COLO829 (cell line): ENCODE measurements around the gene ATF3.

ENCODE experiments used
- DNase-seq: peaks from one replicate; pipeline ENCODE4 v3.0.0; 2012; ENCODE audit warnings: low spot score

ATF3 gene

GRCh38 chr1:212608959-212609700, 569 bp downstream of the ATF3 start:
- DNase-seq: no peak

GRCh38 chr1:212609701-212610574, 1.4 kb downstream of the ATF3 start:
- no peak for DNase-seq

DNA sequence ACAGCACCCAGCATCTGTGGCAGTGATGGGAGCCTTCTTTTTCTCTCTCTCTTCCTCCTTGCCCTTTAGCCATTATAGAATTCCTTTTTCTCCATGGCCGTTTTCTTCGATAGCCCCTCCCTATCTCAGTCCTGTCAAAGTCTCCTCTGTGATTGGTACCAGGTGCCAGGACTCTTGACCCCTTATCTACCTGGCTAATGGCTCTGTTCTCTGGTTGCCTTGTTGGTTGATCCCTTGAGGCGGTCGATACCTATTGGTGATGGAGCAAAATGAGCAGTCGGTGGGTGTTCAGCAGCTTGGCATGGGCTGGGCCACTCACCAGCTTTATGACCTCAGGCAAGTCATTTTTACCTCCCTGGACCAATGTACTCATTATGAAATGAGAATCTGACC, 2.0 kb downstream of the ATF3 start:
- no peak for DNase-seq

- no peak for DNase-seq
These were observed 2.7 kb downstream of the ATF3 start for GRCh38 chr1:212611000-212611948.

DNA sequence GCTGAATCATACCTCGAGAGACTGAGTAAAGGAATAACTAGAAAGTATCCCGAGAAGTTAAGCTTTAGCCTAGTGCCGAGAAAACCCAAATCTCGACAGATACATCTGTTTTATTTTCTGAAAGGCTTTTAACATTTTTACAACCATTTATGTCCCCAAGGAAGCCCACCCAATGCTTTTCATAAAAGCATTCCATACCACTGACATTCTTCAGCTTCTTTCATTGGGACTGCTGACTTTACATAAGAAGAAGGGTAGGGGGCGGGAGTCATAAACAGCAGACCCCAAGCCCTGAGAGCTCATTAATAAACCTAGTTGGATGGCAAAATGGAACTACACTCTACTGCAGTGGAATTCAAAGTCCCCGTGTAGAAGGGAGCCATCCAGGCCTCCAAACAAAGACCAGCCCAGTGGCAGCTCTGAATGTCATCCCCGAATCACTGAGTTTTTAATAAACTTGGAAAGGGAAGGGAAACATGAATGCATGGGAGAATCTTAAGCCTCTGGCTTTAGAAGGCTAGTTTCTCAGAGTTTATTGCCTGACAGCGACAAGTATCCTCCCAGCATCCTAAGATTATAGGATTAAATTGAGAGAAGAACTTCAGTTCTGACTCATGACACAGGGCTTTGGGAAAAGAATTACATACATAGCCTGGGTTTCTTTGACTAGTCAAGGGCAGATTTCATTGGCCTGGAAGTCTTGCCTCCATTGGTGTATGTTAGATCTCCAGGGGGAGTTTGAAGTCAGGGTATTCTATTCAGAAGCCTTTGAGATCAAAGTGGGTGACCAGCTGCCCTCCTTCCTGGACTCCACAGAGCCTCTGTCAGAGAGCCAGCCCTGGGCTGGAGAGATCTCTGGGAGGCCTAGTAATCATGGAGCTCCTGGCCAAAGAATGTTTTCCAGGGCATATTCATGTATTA, 3.7 kb downstream of the ATF3 start:
- no peak for DNase-seq

DNA sequence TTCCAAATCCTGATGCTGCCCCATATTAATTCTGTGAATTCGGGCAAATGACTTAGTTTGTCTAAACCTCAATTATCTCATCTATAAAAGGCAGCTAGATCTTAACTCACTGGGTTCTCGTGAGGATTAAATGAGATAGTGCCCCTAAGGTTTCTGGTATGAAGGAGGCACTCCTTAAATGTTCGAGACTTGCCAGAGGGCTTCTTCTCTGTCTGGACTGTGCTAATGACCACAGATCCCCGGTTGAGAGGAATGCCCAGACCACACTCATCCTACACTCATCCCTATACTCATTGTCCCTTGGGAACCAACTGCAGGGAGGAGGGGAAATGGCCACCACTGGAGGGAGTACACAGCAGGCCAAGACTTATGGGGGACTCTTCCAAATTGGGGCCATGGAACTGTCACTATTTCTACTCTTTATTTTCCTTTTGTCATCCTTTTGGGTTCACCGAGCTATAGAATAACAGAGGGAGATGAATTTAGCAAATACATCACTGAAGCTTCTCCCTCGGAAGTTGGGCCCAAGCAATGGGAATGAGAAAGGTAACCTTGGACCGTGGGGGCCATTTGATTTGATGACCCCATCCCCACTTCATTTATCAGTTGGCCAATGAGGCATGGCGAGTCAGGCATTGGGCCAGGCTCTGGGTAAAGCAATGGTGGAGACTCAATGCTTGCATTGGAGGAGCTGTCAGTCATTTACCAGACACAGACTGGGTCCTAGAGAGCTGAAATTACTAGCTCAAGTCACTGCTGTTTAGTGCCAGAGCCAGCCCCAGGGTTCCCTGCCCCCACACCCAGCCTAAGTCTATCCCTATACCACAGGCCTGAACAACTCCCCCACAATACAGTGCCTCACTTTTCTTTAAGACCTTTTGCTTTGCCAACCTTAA, 5.1 kb downstream of the ATF3 start:
- DNase-seq: no peak

DNA sequence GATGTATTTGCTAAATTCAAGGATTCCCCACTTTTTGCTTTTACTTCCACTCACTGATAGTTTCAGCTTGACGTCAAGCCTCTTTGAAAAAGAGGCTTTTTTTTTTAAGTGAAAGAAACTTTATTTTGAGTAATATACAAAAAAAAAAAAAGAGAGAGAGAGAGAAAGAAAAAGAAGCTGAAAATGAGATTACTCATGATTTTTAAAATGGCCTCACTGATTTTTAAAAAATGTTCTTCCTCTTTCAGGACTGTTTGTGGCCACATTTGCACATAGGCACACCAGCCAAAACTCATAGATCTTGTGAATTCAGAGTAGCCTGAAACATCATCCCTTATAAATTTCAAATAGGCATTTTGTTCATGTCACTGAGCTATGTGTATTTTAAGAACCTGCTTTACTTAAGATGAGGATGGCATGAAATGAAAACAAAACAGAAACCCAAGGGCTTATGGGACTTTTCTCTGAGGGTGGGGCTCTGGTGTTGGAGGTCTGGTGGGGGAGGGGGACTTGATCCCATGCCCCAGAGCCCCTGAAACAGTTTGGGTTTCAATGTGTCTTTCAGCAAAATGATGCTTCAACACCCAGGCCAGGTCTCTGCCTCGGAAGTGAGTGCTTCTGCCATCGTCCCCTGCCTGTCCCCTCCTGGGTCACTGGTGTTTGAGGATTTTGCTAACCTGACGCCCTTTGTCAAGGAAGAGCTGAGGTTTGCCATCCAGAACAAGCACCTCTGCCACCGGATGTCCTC, 6.1 kb downstream of the ATF3 start:
- no peak for DNase-seq

- DNase-seq: no peak
These were observed 6.6 kb downstream of the ATF3 start for GRCh38 chr1:212615201-212615470.

DNA sequence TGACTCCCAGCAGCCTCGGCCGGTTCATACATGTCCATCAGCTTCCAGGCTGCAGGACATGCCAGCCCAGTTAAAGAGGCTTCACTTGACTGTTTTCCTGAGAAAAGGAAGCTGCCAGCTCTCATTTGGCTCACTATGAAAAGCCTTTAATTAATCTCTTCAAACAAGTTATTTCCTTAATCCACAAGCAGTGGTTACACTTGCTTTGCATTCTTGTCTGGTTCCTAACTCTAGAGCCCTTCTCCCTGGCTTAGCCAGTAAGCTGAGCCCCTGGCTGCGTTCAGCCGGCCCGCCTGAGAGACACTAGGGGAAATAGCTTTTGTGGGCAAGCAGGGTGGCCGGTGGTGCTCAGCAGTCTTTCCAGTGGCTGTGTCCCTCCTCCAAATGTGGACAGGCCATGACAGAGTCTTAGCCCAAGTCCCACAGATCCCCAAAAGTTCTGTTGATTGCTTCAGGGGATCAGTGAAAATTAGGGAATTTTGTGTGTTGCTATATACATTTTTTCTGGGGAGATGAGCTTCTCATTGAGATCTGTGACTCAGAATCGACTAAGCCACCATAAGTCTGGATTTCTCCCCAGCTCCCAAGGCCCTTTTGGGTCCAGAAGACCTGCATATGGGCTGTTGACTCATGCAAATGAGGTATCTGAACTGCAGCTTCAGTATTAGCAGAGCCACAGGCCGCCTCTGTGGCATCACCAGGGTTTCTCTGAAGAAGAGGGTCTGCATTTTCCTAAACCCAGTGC, 10.1 kb downstream of the ATF3 start:
- no peak for DNase-seq

DNA sequence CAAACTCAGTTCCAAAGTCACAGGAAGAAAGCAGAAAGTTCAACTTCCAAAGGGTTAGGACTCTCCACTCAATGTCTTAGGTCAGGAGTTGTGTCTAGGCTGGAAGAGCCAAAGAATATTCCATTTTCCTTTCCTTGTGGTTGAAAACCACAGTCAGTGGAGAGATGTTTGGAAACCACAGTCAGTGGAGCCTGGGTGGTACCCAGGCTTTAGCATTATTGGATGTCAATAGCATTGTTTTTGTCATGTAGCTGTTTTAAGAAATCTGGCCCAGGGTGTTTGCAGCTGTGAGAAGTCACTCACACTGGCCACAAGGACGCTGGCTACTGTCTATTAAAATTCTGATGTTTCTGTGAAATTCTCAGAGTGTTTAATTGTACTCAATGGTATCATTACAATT, 11.7 kb downstream of the ATF3 start:
- no peak for DNase-seq

GRCh38 chr1:212621043-212621948, 12.7 kb downstream of the ATF3 start:
- no peak for DNase-seq

DNA sequence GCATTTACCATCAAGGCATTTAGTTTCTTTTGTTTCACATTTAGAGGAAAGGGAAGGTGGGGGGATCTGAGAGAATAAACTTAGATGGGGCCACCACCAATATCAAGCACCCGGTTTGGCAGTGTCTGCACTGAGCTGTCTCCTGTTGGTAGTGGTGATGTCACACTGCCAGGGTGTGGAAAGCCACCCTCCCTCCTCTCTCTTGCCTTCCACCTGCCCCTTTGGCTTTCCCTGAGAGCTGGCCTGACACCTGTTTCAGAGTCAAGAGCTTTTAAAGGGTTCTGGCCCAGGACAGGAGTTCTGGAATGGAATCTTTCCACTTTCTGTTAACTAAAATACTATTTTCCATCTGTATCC, 13.4 kb downstream of the ATF3 start:
- no peak for DNase-seq

GRCh38 chr1:212622467-212622866, 13.9 kb downstream of the ATF3 start:
- no peak for DNase-seq

- DNase-seq: no peak
These were observed 14.3 kb downstream of the ATF3 start for GRCh38 chr1:212622906-212623305.

- no peak for DNase-seq
These were observed 15.0 kb downstream of the ATF3 start for GRCh38 chr1:212623603-212624002.

- no peak for DNase-seq
These were observed 16.5 kb downstream of the ATF3 start for GRCh38 chr1:212624976-212625501.

DNA sequence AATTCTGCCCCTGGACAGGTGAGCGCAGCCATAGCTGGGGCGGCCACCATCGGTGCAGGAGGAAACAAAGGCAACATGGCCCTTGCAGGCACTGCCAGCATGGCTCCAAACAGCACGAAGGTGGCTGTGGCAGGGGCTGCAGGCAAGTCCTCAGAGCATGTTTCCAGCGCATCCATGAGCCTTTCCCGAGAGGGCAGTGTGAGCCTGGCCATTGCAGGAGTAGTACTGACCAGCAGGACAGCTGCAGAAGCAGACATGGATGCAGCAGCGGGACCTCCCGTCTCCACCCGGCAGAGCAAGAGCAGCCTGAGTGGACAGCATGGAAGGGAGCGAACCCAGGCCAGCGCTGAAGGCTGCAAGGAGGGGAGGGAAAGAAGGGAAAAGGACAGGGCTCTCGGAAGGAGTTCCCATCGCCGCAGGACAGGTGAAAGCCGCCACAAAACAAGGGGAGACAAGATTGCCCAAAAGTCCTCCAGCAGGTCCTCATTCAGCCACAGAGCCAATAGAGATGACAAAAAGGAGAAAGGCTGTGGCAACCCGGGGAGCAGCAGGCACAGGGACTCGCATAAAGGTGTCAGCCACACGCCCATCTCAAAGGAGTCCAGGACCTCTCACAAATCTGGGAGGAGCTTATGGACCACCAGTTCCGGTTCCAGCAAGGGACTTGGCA, 17.4 kb downstream of the ATF3 start:
- no peak for DNase-seq
